Measurements from ENCODE around the gene PIGP.

PIGP gene

GRCh38 chr21:37045149-37045548 is 27.7 kb downstream of the PIGP start:
- no peak overlapping the region for H3K4me3 ChIP-seq (ENCODE audit: control insufficient read depth, low read depth, low read length)
- no peak for TF ChIP-seq CTCF (IDR thresholded peaks at IDR 0.05; ENCODE audit: control insufficient read depth, insufficient read depth, low read depth, low read length, missing control alignments)

GRCh38 chr21:37044643-37045042 is 28.2 kb downstream of the PIGP start:
- DNase-seq (ENCODE audit: low read depth): no peak
- TF ChIP-seq CTCF (IDR thresholded peaks at IDR 0.05; ENCODE audit: control insufficient read depth, insufficient read depth, low read depth, low read length, missing control alignments): no peak
- H3K4me3 ChIP-seq (ENCODE audit: control insufficient read depth, low read depth, low read length): no peak overlapping the region

More at GRCh38 chr21:37045149-37045548, 27.7 kb downstream of the PIGP start:
- no peak for DNase-seq (ENCODE audit: low read depth)

- no peak overlapping the region for H3K4me3 ChIP-seq (ENCODE audit: control insufficient read depth, low read depth, low read length)
- no peak for TF ChIP-seq CTCF (IDR thresholded peaks at IDR 0.05; ENCODE audit: control insufficient read depth, insufficient read depth, low read depth, low read length, missing control alignments)
- no peak for DNase-seq (ENCODE audit: low read depth)
Observed at GRCh38 chr21:37043818-37044217, 29.1 kb downstream of the PIGP start.

GRCh38 chr21:37041706-37042271 is 31.1 kb downstream of the PIGP start:
- no peak overlapping the region for H3K4me3 ChIP-seq (ENCODE audit: control insufficient read depth, low read depth, low read length)
- DNase-seq (ENCODE audit: low read depth): no peak
- no peak for TF ChIP-seq CTCF (IDR thresholded peaks at IDR 0.05; ENCODE audit: control insufficient read depth, insufficient read depth, low read depth, low read length, missing control alignments)

GRCh38 chr21:37040212-37040611 is 32.7 kb downstream of the PIGP start:
- TF ChIP-seq CTCF (IDR thresholded peaks at IDR 0.05; ENCODE audit: control insufficient read depth, insufficient read depth, low read depth, low read length, missing control alignments): no peak
- no peak for DNase-seq (ENCODE audit: low read depth)
- H3K4me3 ChIP-seq (ENCODE audit: control insufficient read depth, low read depth, low read length): no peak overlapping the region

GRCh38 chr21:37039411-37040075 is 33.3 kb downstream of the PIGP start:
- no peak for DNase-seq (ENCODE audit: low read depth)
- H3K4me3 ChIP-seq (ENCODE audit: control insufficient read depth, low read depth, low read length): no peak overlapping the region
- TF ChIP-seq CTCF (IDR thresholded peaks at IDR 0.05; ENCODE audit: control insufficient read depth, insufficient read depth, low read depth, low read length, missing control alignments): no peak
